Activated T-cell treated with anti-CD3 and anti-CD28 coated beads for 24 hours (primary cell): Measurements from ENCODE around the gene SNAPC5.

ENCODE experiments used
- DNase-seq: peaks from one replicate; pipeline ENCODE4 v3.0.0-alpha.2; 2020; ENCODE audit warnings: low read depth

SNAPC5 gene

DNA sequence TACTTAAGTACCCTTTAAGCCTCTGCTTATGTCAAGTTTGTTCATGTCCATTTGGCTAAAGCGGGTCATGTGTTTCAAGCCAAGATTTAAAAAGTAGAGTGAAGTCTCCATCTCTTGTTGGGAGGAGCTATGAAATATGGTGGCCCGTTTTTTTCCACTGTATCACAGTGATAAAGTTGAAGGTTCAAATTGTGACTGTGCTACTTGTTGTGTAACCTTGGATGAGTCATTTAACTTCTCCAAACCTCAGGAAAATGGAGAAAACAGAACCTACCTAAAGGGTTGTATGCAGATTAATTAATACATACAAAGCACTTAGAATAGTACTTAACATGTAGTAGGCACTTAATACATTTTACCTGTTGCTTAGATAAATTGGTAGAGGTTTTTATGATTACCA, 43.4 kb downstream of the SNAPC5 start:
- no peak for DNase-seq

GRCh38 chr15:66452971-66453580, 44.5 kb downstream of the SNAPC5 start:
- no peak for DNase-seq

- DNase-seq: no peak
Measured at GRCh38 chr15:66452420-66452819, 45.1 kb downstream of the SNAPC5 start.
